Measurements from ENCODE around the gene LANCL2.

Gene LANCL2

DNA sequence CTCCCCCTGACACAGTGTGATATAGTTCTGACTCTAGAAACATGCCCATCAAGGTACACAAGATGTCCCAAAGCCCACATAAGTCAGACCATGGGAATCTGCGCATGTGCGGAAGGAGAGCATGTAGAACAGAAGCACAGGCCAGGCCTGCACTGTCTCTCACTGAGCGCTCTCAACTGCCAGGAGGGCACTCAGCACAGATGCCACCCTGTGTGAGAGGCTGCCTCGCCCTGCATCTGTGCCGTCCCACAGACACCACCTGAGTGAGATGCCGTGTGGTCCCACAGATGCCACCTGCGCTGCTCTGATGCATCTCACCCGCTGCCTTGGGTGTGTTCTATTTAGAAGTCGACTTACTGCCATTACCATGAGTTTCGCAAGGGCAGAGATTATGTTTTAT lies 108.8 kb downstream of the LANCL2 start:
- H3K27ac Mint-ChIP-seq: no peak overlapping the region
- no peak for DNase-seq
- H3K27me3 Mint-ChIP-seq: no peaks in the 10 kb centered on the region
- H3K4me1 Mint-ChIP-seq: peaks cover 71% of the 10 kb centered on the region
- no peaks in the 10 kb centered on the region for H3K9me3 Mint-ChIP-seq
- no peak overlapping the region for H3K4me3 Mint-ChIP-seq
- peaks cover 7% of the 10 kb centered on the region for H3K36me3 Mint-ChIP-seq (ENCODE audit: low read depth)
- ATAC-seq: no peak

DNA sequence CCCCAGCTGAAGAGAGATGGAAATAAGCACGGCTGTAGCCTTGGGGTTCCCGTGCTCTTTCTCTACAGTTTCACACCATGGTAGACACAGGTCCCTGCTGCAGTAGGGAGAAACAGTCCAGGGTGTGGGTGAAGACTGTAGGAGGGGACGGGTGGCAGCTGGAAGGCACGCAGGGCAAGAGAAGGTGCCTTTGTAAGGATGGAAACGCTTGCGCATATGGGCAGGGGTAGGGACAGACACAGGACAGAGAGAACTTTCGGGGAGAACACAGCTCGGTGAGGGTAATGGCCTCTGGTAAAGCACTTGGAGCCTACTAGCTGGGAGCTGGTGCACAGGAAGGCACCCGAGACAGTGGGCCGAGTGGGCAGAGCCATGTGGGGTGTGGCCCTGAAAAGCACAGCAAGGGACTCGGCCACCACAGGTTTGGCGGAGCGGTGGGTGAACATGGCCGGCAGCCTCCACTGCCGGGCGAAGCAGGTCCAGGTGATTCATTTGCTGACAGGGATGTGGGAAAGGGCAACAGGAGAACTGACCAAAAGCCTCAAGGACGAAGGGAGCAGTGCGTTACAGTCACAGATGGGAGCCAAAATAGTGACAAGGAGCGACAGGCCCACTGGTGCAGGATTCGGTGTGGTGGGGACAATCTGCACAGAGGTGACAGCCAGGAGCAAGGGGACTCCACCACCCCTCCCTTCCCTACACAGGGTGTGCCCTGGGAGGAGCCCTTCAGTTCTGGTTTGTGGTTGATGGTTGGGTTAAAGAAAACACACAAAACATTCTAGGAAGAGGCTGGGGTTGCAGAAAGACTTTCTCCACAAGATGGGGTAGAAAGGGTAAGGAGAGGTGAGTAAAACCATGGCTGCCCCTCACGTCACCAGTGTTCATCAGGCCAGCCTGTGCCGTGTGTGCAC lies 110.1 kb downstream of the LANCL2 start:
- no peaks in the 10 kb centered on the region for H3K9me3 Mint-ChIP-seq
- peak overlapping the region; percentile 50 for H3K27ac Mint-ChIP-seq
- peaks cover 60% of the 10 kb centered on the region for H3K4me1 Mint-ChIP-seq
- H3K27me3 Mint-ChIP-seq: no peaks in the 10 kb centered on the region
- ATAC-seq (peak; percentile 54), DNase-seq (no peak)
- H3K36me3 Mint-ChIP-seq (ENCODE audit: low read depth): peaks cover 6% of the 10 kb centered on the region
- no peak overlapping the region for H3K4me3 Mint-ChIP-seq

DNA sequence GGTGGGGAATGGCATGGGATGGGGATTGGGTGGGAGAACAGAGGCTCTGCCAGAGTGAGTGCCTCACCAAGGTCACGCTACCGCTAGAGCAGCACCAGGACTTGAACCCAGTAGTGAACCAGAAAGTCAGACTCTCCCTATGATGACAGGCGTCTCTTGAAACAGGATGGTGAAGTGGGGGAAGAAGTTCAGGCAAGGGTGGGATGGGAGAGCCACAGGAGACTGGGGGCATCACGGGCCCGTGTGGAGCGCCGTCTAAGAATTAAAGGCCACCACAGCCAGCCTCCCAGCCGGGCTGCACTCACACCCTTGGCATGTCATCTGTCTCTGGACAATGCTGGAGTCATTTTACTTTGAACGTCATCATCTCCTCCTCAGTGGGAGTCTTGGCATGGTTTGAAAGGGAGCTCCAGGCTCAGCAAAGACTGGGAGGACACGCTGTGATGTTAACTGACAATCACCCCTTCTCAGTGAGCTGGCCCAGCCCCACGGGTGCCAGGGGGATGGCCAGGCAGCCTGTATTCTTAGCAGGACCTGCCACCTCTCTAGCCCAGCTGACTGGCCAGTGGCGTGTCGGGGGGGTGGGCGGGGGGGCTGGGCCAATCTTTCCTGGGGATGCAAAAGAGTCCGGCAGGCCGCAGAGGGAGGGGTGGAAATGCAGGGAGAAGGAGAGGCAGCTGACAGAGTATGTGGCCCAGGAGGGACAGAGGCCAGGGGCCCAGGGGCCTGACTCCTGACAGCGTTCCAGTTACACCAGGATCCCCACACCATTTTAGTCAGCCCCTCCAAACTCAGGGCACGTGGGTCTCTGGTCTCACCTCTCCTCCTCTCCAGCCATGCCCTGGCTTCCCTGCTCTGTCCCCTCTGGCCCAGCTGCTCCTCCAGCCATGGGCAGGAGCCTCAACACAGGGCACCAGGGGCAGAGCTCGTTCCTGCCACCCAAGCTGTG lies 111.0 kb downstream of the LANCL2 start:
- Mint-ChIP-seq H3K4me1 (peaks cover 61% of the 10 kb centered on the region), H3K36me3 (ENCODE audit: low read depth) (peaks cover 6% of the 10 kb centered on the region), H3K27me3 (no peaks in the 10 kb centered on the region), H3K9me3 (no peaks in the 10 kb centered on the region), H3K27ac (peak overlapping the region; percentile 50), H3K4me3 (no peak overlapping the region)
- DNase-seq: no peak
- ATAC-seq: no peak

DNA sequence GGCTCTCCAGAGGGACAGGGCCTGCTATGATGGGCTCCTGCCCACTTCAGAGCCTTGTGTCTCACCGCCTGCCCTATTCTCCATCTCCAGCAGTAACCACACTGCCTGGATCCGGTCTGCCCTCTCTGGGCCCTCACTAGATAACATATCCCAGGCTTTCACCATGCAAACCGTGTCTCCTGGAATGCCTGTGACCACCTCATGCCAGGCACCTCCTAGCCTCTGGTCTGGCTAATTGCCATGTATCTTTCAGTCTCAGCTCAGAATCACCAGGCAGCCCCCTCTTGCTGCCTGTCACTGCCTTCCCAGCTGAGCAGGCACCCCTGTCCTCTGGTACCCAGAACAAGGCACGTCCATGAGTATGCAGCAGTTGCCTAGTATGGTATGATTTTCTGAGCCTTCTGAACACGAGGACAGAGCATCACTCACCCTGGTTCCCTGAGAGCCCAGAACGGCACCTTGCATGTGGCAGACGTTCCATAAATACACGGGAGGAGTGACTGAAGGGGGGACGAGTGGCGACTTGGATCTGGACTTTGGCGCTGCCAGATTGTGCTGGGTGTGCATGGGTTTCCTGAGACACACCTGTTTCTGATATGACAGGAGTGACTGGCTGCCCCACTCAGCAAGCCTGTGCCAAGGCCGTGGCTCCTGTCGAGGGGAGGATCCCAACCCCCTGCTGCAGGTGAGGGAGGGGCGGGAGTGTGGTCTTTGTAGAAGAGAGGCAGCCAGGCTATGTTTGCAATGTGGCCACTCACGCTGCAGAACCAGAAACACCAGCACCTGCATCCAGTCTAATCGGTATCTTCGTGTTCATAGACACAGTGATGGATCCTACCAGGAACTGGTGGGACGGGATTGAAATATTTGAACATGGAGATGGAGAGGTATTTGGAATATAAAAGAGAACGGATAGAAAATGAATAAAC lies 112.0 kb downstream of the LANCL2 start:
- H3K27me3 Mint-ChIP-seq: no peaks in the 10 kb centered on the region
- no peaks in the 10 kb centered on the region for H3K9me3 Mint-ChIP-seq
- peaks cover 59% of the 10 kb centered on the region for H3K4me1 Mint-ChIP-seq
- no peak overlapping the region for H3K4me3 Mint-ChIP-seq
- H3K27ac Mint-ChIP-seq: no peak overlapping the region
- no peak for ATAC-seq
- DNase-seq: no peak
- peaks cover 6% of the 10 kb centered on the region for H3K36me3 Mint-ChIP-seq (ENCODE audit: low read depth)

DNA sequence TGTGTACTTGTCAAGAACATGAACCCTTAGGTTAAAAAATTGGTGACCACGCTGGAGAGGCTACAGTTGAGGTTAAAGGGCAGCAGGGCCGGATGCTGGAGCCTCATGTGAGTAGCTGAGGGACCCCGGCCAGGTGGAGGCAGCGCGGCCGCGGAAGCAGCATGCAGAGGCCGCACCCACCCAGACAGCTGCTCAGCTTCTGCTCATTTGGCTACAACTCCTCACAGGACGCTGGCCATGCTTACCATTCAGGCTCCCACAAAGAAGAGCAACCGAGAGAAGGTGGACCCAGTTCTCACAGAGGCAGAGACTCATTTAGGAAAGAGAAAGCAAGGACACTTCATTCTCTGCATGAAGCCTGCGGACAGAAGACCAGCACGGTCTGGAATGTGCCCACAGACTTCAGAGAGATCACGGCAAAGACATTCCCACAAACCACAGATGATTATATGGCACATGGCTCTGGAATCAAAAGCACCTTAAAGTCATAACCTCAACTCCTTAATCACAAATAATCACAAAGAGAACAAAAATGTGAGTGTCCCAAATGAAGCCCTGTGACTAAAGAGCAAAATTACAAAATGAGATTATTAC lies 112.7 kb downstream of the LANCL2 start:
- DNase-seq (no peak), ATAC-seq (no peak)
- Mint-ChIP-seq H3K36me3 (ENCODE audit: low read depth) (peaks cover 6% of the 10 kb centered on the region), H3K9me3 (no peaks in the 10 kb centered on the region), H3K27me3 (no peaks in the 10 kb centered on the region), H3K4me3 (no peak overlapping the region), H3K4me1 (peaks cover 64% of the 10 kb centered on the region), H3K27ac (no peak overlapping the region)

DNA sequence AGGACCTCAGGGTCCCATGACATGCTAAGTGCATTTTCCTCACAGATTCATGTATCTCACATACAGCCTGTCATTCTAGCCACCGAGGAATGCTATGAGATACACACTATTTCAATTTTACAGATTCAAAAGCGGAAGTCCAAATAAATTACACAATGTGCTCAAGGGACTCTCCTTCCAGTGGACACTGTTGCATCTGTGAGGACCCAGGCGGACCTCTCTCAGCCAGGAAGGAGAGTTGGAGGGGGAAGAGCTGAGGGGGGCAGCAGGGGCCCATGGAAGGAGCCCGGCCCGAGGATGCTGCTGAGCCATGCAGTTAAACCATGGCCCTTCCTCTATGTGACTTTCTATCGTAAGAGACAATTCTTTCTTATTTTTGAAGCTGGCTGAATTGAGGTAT lies 113.6 kb downstream of the LANCL2 start:
- H3K27me3 Mint-ChIP-seq: no peaks in the 10 kb centered on the region
- no peak overlapping the region for H3K27ac Mint-ChIP-seq
- peaks cover 8% of the 10 kb centered on the region for H3K36me3 Mint-ChIP-seq (ENCODE audit: low read depth)
- ATAC-seq: no peak
- H3K4me3 Mint-ChIP-seq: no peak overlapping the region
- H3K4me1 Mint-ChIP-seq: peaks cover 67% of the 10 kb centered on the region
- H3K9me3 Mint-ChIP-seq: no peaks in the 10 kb centered on the region
- no peak for DNase-seq

DNA sequence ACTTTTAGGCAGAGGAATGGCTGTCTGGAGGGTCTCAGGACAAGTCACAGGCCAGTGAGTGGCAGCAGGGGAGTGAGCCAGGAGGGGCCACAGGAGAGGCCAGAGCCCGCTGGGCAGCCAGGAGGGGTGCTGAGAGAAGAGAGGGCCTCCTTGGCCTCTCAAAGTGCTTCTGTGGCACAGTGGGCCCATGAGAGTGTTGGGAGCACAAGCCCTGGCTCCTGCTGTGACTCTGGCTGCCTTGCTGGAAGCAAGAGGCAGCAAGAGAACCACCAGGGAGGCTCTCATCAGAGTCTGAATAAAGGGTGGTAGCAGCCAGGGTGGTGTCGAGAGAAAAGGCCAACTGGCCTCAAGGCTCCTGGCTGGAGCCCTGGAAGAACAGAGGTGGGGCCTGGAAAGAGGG lies 116.0 kb downstream of the LANCL2 start:
- Mint-ChIP-seq H3K36me3 (ENCODE audit: low read depth) (peaks cover 19% of the 10 kb centered on the region), H3K9me3 (no peaks in the 10 kb centered on the region), H3K4me3 (no peak overlapping the region), H3K27me3 (no peaks in the 10 kb centered on the region), H3K27ac (peak overlapping the region; percentile 5), H3K4me1 (peaks cover 58% of the 10 kb centered on the region)
- ATAC-seq (no peak), DNase-seq (no peak)

DNA sequence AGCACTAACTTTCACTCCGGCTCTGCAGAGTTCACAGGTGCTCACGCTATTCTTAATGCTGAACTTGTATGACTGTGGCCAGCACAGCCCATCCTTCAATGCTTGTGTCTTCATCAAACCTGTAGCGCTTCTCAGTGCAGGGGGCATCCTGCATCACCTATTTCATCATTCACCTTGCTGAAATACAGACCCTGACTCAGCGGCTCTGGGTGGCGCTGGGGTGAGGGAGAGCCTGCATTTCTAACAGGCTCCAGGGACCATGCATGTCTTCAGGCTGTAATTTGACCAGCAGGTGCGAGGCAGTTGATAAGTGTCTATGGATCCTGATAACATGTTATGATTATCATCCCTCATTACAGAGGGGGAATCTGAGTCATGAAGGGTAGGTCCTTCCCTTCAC lies 117.9 kb downstream of the LANCL2 start:
- no peak for ATAC-seq
- H3K4me1 Mint-ChIP-seq: peaks cover 43% of the 10 kb centered on the region
- H3K9me3 Mint-ChIP-seq: no peaks in the 10 kb centered on the region
- no peak overlapping the region for H3K4me3 Mint-ChIP-seq
- H3K27me3 Mint-ChIP-seq: no peaks in the 10 kb centered on the region
- DNase-seq: no peak
- H3K27ac Mint-ChIP-seq: peak overlapping the region; percentile 8
- H3K36me3 Mint-ChIP-seq (ENCODE audit: low read depth): peaks cover 25% of the 10 kb centered on the region
